RCC 7860 (cell line): ENCODE data around the gene SCFD2.
"Not testable (repeated sequence)": the region's sequence is repeated elsewhere in the genome, so short reads cannot be mapped to it uniquely, and the experiment has no call there.

ENCODE experiments used
- DNase-seq: peaks from one replicate; pipeline ENCODE4 v3.0.0-alpha.2; 2015; ENCODE audit warnings: low spot score
- FAIRE-seq: peaks from 2 replicates; lab custom pipeline; 2012; peaks lifted over from hg19 to GRCh38; lab: Jason Lieb, UNC

SCFD2 gene

GRCh38 chr4:53346920-53347852 lies 18.7 kb downstream of the SCFD2 start:
- FAIRE-seq (no peak), DNase-seq (no peak)

GRCh38 chr4:53346392-53346791 lies 19.5 kb downstream of the SCFD2 start:
- not testable (repeated sequence) for FAIRE-seq, DNase-seq

- not testable (repeated sequence) for DNase-seq, FAIRE-seq
These were observed 25.7 kb downstream of the SCFD2 start for GRCh38 chr4:53340145-53340544.

- not testable (repeated sequence) for FAIRE-seq, DNase-seq
These were observed 30.9 kb downstream of the SCFD2 start for GRCh38 chr4:53334916-53335315.

- DNase-seq (no peak), FAIRE-seq (no peak)
These were observed 39.3 kb downstream of the SCFD2 start for GRCh38 chr4:53326535-53326934.

- FAIRE-seq (peak; percentile 42), DNase-seq (no peak)
These were observed 43.2 kb downstream of the SCFD2 start for GRCh38 chr4:53322696-53323095.

- FAIRE-seq (no peak), DNase-seq (no peak)
These were observed 43.9 kb downstream of the SCFD2 start for GRCh38 chr4:53321984-53322289.

GRCh38 chr4:53321151-53321983 lies 44.5 kb downstream of the SCFD2 start:
- DNase-seq (peak; percentile 56), FAIRE-seq (no peak)

GRCh38 chr4:53315300-53315699 lies 50.6 kb downstream of the SCFD2 start:
- FAIRE-seq: no peak
- no peak for DNase-seq

- FAIRE-seq (no peak), DNase-seq (no peak)
These were observed 51.6 kb downstream of the SCFD2 start for GRCh38 chr4:53314252-53314651.

- DNase-seq (no peak), FAIRE-seq (no peak)
These were observed 52.4 kb downstream of the SCFD2 start for GRCh38 chr4:53313510-53313909.

GRCh38 chr4:53309321-53310040 lies 56.4 kb downstream of the SCFD2 start:
- DNase-seq (no peak), FAIRE-seq (no peak)

GRCh38 chr4:53307819-53308780 lies 57.8 kb downstream of the SCFD2 start:
- DNase-seq (no peak), FAIRE-seq (no peak)

GRCh38 chr4:53307210-53307609 lies 58.7 kb downstream of the SCFD2 start:
- DNase-seq: no peak
- FAIRE-seq: no peak

GRCh38 chr4:53306729-53307128 lies 59.1 kb downstream of the SCFD2 start:
- DNase-seq (no peak), FAIRE-seq (no peak)

- not testable (repeated sequence) for DNase-seq, FAIRE-seq
These were observed 73.7 kb downstream of the SCFD2 start for GRCh38 chr4:53292209-53292608.

- FAIRE-seq (no peak), DNase-seq (no peak)
These were observed 84.4 kb downstream of the SCFD2 start for GRCh38 chr4:53281438-53281837.

GRCh38 chr4:53280846-53281245 lies 85.0 kb downstream of the SCFD2 start:
- no peak for FAIRE-seq
- DNase-seq: no peak

GRCh38 chr4:53274609-53275268 lies 91.1 kb downstream of the SCFD2 start:
- no peak for DNase-seq
- FAIRE-seq: no peak
